ENCODE measurements around the gene CFAP77.

The CFAP77 gene

GRCh38 chr9:132503116-132503515, 93.1 kb downstream of the CFAP77 start:
- H2BK12ac ChIP-seq (ENCODE audit: low read length in 2 of 2), result no peak overlapping the region
- no peak overlapping the region for H3K18ac ChIP-seq (ENCODE audit: low read depth in 1 of 2, low read length in 2 of 2)
- no peak overlapping the region for H3K27ac ChIP-seq (ENCODE audit: low read length, poor library complexity, severe bottlenecking)
- no peak overlapping the region for H3K14ac ChIP-seq (ENCODE audit: low read length in 2 of 2)
- H3K36me3 ChIP-seq (ENCODE audit: control insufficient read depth in 1 of 2, insufficient read depth in 2 of 2, low read depth in 1 of 2, low read length in 2 of 2), result no peaks in the 10 kb centered on the region
- no peak overlapping the region for H2AFZ ChIP-seq (ENCODE audit: low read depth, low read length)
- H3K79me1 ChIP-seq (replicated peaks; ENCODE audit: low read length, poor library complexity, severe bottlenecking), result no peaks in the 10 kb centered on the region
- H3K4me3 ChIP-seq (ENCODE audit: insufficient read depth in 1 of 2, low read depth in 1 of 2, low read length in 2 of 2), result no peak overlapping the region
- no peak for DNase-seq
- no peak overlapping the region for H3K9ac ChIP-seq (ENCODE audit: low read length)
- H2BK15ac ChIP-seq (ENCODE audit: low read depth, poor library complexity, severe bottlenecking), result no peak overlapping the region
- 78% methylated on average over 6 of the region's 6 CpGs for WGBS
- H2BK5ac ChIP-seq (ENCODE audit: low read depth, low read length, poor library complexity, severe bottlenecking), result no peak overlapping the region
- no peak overlapping the region for H3K4ac ChIP-seq (ENCODE audit: low read depth in 1 of 2, low read length in 2 of 2)
- H3K4me1 ChIP-seq (ENCODE audit: control insufficient read depth, insufficient read depth, low read depth, low read length), result no peaks in the 10 kb centered on the region
- H3K4me2 ChIP-seq (ENCODE audit: low read length, poor library complexity, severe bottlenecking), result no peak overlapping the region
- H3K9me3 ChIP-seq (ENCODE audit: control insufficient read depth, low read length), result no peaks in the 10 kb centered on the region
- H3K27me3 ChIP-seq (ENCODE audit: control insufficient read depth in 1 of 2, insufficient read depth in 1 of 2, low read length in 2 of 2), result peaks cover 48 to 86% of the 10 kb centered on the region in 2 experiments
- H4K91ac ChIP-seq (ENCODE audit: low read length), result no peak overlapping the region
- no peak overlapping the region for H2AK5ac ChIP-seq (ENCODE audit: low read length, severe bottlenecking)
- no peak overlapping the region for H4K8ac ChIP-seq (ENCODE audit: low read length)
- no peak overlapping the region for H3K23ac ChIP-seq (ENCODE audit: low read length in 2 of 2)
- H2BK120ac ChIP-seq (ENCODE audit: low read depth, low read length), result no peak overlapping the region

- H3K4me1 ChIP-seq (ENCODE audit: control insufficient read depth, insufficient read depth, low read depth, low read length), result no peaks in the 10 kb centered on the region
- H3K4me2 ChIP-seq (ENCODE audit: low read length, poor library complexity, severe bottlenecking), result no peak overlapping the region
- H2BK5ac ChIP-seq (ENCODE audit: low read depth, low read length, poor library complexity, severe bottlenecking), result no peak overlapping the region
- H2BK120ac ChIP-seq (ENCODE audit: low read depth, low read length), result no peak overlapping the region
- no peak overlapping the region for H3K4me3 ChIP-seq (ENCODE audit: insufficient read depth in 1 of 2, low read depth in 1 of 2, low read length in 2 of 2)
- no peak overlapping the region for H3K9ac ChIP-seq (ENCODE audit: low read length)
- no peak overlapping the region for H3K27ac ChIP-seq (ENCODE audit: low read length, poor library complexity, severe bottlenecking)
- H3K79me1 ChIP-seq (replicated peaks; ENCODE audit: low read length, poor library complexity, severe bottlenecking), result no peaks in the 10 kb centered on the region
- no peak overlapping the region for H3K4ac ChIP-seq (ENCODE audit: low read depth in 1 of 2, low read length in 2 of 2)
- H3K36me3 ChIP-seq (ENCODE audit: control insufficient read depth in 1 of 2, insufficient read depth in 2 of 2, low read depth in 1 of 2, low read length in 2 of 2), result no peaks in the 10 kb centered on the region
- H3K14ac ChIP-seq (ENCODE audit: low read length in 2 of 2), result no peak overlapping the region
- peaks cover 48 to 83% of the 10 kb centered on the region in 2 experiments for H3K27me3 ChIP-seq (ENCODE audit: control insufficient read depth in 1 of 2, insufficient read depth in 1 of 2, low read length in 2 of 2)
- no peak overlapping the region for H3K23ac ChIP-seq (ENCODE audit: low read length in 2 of 2)
- no peaks in the 10 kb centered on the region for H3K9me3 ChIP-seq (ENCODE audit: control insufficient read depth, low read length)
- H2BK15ac ChIP-seq (ENCODE audit: low read depth, poor library complexity, severe bottlenecking), result no peak overlapping the region
- H4K8ac ChIP-seq (ENCODE audit: low read length), result no peak overlapping the region
- no peak for DNase-seq
- H2BK12ac ChIP-seq (ENCODE audit: low read length in 2 of 2), result no peak overlapping the region
- no peak overlapping the region for H3K18ac ChIP-seq (ENCODE audit: low read depth in 1 of 2, low read length in 2 of 2)
- H2AK5ac ChIP-seq (ENCODE audit: low read length, severe bottlenecking), result no peak overlapping the region
- 47% methylated on average over 9 of the region's 9 CpGs for WGBS
- no peak overlapping the region for H4K91ac ChIP-seq (ENCODE audit: low read length)
- no peak overlapping the region for H2AFZ ChIP-seq (ENCODE audit: low read depth, low read length)
Observed at GRCh38 chr9:132504488-132504887, 94.5 kb downstream of the CFAP77 start.

DNA sequence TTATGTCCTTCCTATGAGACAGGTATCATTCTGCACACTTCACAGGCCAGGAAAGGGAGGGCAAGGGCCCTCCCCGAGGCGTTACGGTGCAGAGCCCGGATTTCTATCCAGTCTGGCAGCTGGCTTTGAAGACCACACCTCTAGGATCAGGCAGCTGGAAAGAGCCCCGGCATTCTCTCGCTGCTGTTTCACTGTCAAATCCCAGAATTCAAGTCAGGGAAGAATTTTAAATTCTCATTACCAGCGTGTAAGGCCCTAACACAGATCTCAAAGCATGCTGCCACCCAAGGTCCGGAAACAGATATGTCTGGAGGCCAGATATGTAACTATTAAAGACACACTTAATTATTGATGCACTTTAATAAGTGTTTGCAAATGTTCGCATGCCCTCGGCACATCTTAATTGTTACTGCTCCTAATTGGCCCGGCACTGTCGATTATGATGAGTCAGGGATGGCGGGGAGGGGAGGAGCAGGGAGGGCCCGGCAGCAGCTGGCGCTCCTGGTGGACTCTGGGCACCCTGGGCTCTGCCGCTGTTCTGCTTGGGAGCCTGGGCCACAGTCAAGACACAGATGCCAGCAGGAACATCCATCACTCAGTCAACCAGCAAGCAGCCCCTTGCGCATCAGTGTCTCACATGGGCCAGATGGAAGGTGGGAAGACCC, 96.1 kb downstream of the CFAP77 start:
- H4K91ac ChIP-seq (ENCODE audit: low read length), result no peak overlapping the region
- H3K79me1 ChIP-seq (replicated peaks; ENCODE audit: low read length, poor library complexity, severe bottlenecking), result no peaks in the 10 kb centered on the region
- no peak overlapping the region for H3K9ac ChIP-seq (ENCODE audit: low read length)
- peaks cover 55 to 75% of the 10 kb centered on the region in 2 experiments for H3K27me3 ChIP-seq (ENCODE audit: control insufficient read depth in 1 of 2, insufficient read depth in 1 of 2, low read length in 2 of 2)
- no peak overlapping the region for H2BK120ac ChIP-seq (ENCODE audit: low read depth, low read length)
- no peak overlapping the region for H3K4ac ChIP-seq (ENCODE audit: low read depth in 1 of 2, low read length in 2 of 2)
- H3K27ac ChIP-seq (ENCODE audit: low read length, poor library complexity, severe bottlenecking), result no peak overlapping the region
- no peak for DNase-seq
- no peak overlapping the region for H2AK5ac ChIP-seq (ENCODE audit: low read length, severe bottlenecking)
- H3K4me3 ChIP-seq (ENCODE audit: insufficient read depth in 1 of 2, low read depth in 1 of 2, low read length in 2 of 2), result no peak overlapping the region
- H3K18ac ChIP-seq (ENCODE audit: low read depth in 1 of 2, low read length in 2 of 2), result no peak overlapping the region
- no peaks in the 10 kb centered on the region for H3K9me3 ChIP-seq (ENCODE audit: control insufficient read depth, low read length)
- H4K8ac ChIP-seq (ENCODE audit: low read length), result no peak overlapping the region
- H3K23ac ChIP-seq (ENCODE audit: low read length in 2 of 2), result no peak overlapping the region
- H3K14ac ChIP-seq (ENCODE audit: low read length in 2 of 2), result no peak overlapping the region
- no peak overlapping the region for H2BK15ac ChIP-seq (ENCODE audit: low read depth, poor library complexity, severe bottlenecking)
- H2BK5ac ChIP-seq (ENCODE audit: low read depth, low read length, poor library complexity, severe bottlenecking), result no peak overlapping the region
- no peak overlapping the region for H3K4me2 ChIP-seq (ENCODE audit: low read length, poor library complexity, severe bottlenecking)
- no peaks in the 10 kb centered on the region for H3K36me3 ChIP-seq (ENCODE audit: control insufficient read depth in 1 of 2, insufficient read depth in 2 of 2, low read depth in 1 of 2, low read length in 2 of 2)
- no peak overlapping the region for H2AFZ ChIP-seq (ENCODE audit: low read depth, low read length)
- H2BK12ac ChIP-seq (ENCODE audit: low read length in 2 of 2), result no peak overlapping the region
- H3K4me1 ChIP-seq (ENCODE audit: control insufficient read depth, insufficient read depth, low read depth, low read length), result peaks cover 4% of the 10 kb centered on the region
- 85% methylated on average over 15 of the region's 17 CpGs for WGBS

GRCh38 chr9:132506977-132507669, 97.1 kb downstream of the CFAP77 start:
- peaks cover 54 to 78% of the 10 kb centered on the region in 2 experiments for H3K27me3 ChIP-seq (ENCODE audit: control insufficient read depth in 1 of 2, insufficient read depth in 1 of 2, low read length in 2 of 2)
- no peak overlapping the region for H2BK5ac ChIP-seq (ENCODE audit: low read depth, low read length, poor library complexity, severe bottlenecking)
- no peak overlapping the region for H3K18ac ChIP-seq (ENCODE audit: low read depth in 1 of 2, low read length in 2 of 2)
- no peak overlapping the region for H3K14ac ChIP-seq (ENCODE audit: low read length in 2 of 2)
- H2BK15ac ChIP-seq (ENCODE audit: low read depth, poor library complexity, severe bottlenecking), result no peak overlapping the region
- H4K8ac ChIP-seq (ENCODE audit: low read length), result no peak overlapping the region
- H2BK120ac ChIP-seq (ENCODE audit: low read depth, low read length), result no peak overlapping the region
- H3K36me3 ChIP-seq (ENCODE audit: control insufficient read depth in 1 of 2, insufficient read depth in 2 of 2, low read depth in 1 of 2, low read length in 2 of 2), result no peaks in the 10 kb centered on the region
- no peak overlapping the region for H2AFZ ChIP-seq (ENCODE audit: low read depth, low read length)
- no peak overlapping the region for H3K4me2 ChIP-seq (ENCODE audit: low read length, poor library complexity, severe bottlenecking)
- H3K4me1 ChIP-seq (ENCODE audit: control insufficient read depth, insufficient read depth, low read depth, low read length), result peaks cover 4% of the 10 kb centered on the region
- H2AK5ac ChIP-seq (ENCODE audit: low read length, severe bottlenecking), result no peak overlapping the region
- 68% methylated on average over 9 of the region's 9 CpGs for WGBS
- DNase-seq, result peak; percentile 3
- no peak overlapping the region for H3K4ac ChIP-seq (ENCODE audit: low read depth in 1 of 2, low read length in 2 of 2)
- no peak overlapping the region for H3K4me3 ChIP-seq (ENCODE audit: insufficient read depth in 1 of 2, low read depth in 1 of 2, low read length in 2 of 2)
- H3K23ac ChIP-seq (ENCODE audit: low read length in 2 of 2), result no peak overlapping the region
- H3K9ac ChIP-seq (ENCODE audit: low read length), result no peak overlapping the region
- H3K27ac ChIP-seq (ENCODE audit: low read length, poor library complexity, severe bottlenecking), result no peak overlapping the region
- H3K79me1 ChIP-seq (replicated peaks; ENCODE audit: low read length, poor library complexity, severe bottlenecking), result no peaks in the 10 kb centered on the region
- no peaks in the 10 kb centered on the region for H3K9me3 ChIP-seq (ENCODE audit: control insufficient read depth, low read length)
- no peak overlapping the region for H4K91ac ChIP-seq (ENCODE audit: low read length)
- H2BK12ac ChIP-seq (ENCODE audit: low read length in 2 of 2), result no peak overlapping the region
